GM12874 (cell line): ENCODE measurements around the gene RALGPS2.

Experiments used
- TF ChIP-seq, protein P1 (sequence below): IDR thresholded peaks from 2 replicates; pipeline ENCODE4 v1.5.1; 2011; ENCODE audit warnings: low read depth, mild to moderate bottlenecking, control low read depth, low read length, moderate library complexity; ENCODE audit not compliant: insufficient read depth

The RALGPS2 gene

DNA sequence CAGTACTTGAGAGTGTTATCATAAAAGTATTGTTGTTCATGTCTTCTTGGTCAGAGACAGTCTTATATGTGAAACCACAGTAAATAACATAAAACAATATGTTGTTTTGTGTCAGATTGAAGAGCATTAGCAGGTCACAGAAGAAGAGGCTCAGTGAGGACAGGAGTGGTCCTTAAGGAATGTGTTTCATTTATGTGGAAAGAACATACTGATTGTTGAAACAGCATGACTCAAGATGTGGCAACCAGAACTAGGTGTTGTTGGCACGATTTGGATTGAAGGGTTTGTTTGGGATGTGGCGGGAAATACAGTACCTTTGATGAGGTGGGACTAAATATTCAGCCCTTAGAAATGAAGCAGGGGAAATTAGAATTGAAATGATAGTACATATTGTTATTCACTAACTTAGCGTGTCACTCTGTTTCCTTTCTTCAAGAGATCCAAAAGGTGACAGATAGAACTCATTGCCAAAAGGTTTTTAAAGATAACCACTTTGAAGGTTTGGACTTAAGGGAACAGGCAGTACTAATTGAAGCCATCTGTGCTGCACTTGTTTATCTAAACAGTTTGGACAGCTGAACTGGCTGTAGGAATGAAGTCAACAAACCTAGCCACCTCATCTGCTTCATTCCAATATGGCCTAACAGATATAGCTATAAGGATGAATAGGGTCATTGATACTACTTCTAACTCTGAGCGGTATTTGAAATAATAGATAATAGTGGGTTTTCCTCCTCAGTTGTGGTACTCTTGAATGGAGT is 14.4 kb downstream of the RALGPS2 start:
- TF ChIP-seq, protein P1, sequence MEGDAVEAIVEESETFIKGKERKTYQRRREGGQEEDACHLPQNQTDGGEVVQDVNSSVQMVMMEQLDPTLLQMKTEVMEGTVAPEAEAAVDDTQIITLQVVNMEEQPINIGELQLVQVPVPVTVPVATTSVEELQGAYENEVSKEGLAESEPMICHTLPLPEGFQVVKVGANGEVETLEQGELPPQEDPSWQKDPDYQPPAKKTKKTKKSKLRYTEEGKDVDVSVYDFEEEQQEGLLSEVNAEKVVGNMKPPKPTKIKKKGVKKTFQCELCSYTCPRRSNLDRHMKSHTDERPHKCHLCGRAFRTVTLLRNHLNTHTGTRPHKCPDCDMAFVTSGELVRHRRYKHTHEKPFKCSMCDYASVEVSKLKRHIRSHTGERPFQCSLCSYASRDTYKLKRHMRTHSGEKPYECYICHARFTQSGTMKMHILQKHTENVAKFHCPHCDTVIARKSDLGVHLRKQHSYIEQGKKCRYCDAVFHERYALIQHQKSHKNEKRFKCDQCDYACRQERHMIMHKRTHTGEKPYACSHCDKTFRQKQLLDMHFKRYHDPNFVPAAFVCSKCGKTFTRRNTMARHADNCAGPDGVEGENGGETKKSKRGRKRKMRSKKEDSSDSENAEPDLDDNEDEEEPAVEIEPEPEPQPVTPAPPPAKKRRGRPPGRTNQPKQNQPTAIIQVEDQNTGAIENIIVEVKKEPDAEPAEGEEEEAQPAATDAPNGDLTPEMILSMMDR, result no peak

DNA sequence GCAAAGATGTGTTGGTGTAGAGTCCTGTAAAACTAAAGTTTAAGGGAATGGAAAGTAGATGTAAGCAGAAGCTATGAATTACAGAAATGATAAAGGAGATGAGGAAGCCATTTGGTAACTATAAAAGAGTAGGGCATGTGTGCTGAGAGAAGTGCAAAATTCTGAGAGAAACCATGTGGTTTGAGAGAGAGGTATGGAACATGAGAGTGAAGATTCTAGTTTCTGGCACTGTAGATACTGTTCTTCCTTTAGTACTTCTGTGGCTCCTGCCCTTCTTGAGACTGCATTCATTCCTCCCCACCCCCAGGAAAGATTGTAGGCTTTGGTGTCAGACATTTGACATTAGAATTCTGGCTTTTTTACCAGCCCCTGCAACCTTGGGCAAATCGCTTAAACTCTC is 15.4 kb downstream of the RALGPS2 start:
- TF ChIP-seq, protein P1, result no peak

DNA sequence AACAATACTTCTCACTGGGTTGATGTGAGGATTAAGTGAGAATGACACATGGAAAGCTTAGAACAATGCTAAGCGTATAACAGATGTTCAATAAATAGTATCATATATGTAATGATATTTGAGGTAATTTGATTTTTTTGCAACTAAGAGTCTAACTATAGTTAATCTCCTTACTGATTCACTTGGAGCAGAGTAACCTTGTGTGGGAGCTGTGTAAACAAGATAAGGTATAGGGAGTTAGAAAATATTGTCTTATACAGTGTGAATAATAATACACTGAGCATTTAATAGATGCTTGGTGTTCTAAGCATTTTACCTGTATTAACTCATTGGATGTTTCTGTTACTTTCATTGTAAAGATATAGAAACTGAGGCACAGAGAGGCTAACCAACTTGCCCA is 15.9 kb downstream of the RALGPS2 start:
- TF ChIP-seq, protein P1, result no peak

DNA sequence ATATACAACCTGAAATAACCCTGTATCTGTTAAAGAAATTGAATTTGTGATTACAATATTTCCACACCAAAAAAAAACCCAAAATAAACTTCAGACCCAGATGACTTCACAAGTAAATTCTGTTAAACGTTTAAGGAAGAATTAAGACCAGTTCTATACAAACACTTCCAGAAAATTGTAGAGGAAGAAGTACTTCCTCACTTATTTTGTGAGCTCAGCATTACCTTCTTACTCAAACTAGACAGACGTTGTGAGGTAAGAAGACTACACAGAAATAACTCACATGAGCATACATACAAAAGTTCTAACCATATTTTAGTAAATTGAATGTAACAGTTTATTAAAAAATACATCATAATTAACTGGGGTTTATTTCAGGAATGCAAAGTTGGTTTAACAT is 18.8 kb downstream of the RALGPS2 start:
- TF ChIP-seq, protein P1, result no peak

DNA sequence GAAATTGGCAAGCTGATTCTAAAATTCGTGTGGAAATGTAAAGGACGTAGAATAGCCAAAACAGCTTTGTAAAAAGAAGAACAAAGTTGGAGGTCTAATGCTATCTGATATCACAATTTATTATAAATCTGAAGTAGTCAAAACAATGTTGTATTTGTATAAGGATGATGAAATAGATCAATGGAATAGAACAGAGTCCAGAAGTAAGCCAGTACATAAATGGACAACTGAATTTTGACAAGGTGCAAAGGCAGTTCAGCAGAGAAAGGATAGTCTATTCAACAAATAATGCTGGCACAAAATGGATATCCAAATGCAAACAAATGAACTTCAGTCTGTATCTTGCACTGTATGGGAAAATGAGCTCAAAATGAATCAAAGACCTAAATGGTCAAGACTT is 20.2 kb downstream of the RALGPS2 start:
- TF ChIP-seq, protein P1, result no peak

DNA sequence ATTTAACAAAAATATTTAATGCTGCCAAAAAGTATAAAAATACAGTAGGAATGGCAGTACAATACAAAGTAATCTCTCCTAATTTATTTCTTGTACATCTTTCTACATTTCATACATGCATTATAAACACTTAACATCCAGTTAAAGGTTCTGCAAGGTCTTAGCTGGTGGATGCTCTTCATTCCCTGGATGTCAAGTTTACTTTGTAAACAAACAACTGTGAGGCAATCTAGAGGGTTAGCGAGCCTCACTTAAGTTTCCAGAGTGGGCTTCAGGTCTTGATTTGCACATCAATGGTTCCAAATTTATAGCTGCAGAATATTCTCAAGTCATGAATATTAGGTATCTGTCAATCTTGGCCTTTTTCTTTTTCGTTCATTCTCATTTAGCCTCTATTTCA is 21.3 kb downstream of the RALGPS2 start:
- TF ChIP-seq, protein P1, result no peak

DNA sequence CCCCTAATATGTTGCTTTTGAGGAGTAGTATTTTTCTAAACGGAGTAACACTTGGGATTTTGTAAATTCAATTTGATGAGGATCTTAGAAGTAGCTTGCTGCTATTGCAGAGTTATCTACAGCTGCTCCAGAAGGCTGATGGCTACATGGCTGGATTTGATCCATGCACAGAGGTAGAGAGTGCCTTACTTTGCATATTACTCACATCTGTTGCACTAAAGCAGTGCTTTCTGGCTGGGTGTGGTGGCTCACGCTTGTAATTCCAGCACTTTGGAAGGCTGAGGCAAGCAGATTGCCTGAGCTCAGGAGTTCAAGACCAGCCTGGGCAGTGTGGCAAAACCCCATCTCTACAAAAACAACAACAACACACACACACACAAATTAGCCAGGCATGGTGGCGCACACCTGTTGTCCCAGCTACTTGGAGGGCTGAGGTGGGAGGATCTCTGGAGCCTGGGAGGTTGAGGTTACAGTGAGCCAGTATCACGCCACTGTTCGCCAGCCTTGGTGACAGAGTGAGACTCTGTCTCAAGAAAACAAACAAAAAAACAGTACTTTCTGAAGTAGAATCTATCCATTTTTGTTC is 24.6 kb downstream of the RALGPS2 start:
- TF ChIP-seq, protein P1, result no peak
